GM23338 (cell line): ENCODE data around the gene HIVEP2.

Experiments used
- CTCF ChIP-seq, 2 experiments: fragments of 200-600 bp in 1 of 2; sonication (generic) in 1 of 2; conservative IDR thresholded peaks; 2 replicates each; pipeline versions ENCODE4 v1.5.1 to v1.6.1; 2016 to 2017; ENCODE audit warnings: antibody characterized with exemption in 2 of 2, low read depth in 2 of 2, mild to moderate bottlenecking in 2 of 2, moderate library complexity in 1 of 2
- NANOG ChIP-seq: IDR thresholded peaks from 2 replicates; pipeline ENCODE4 v1.6.1; 2016; ENCODE audit warnings: antibody characterized with exemption, borderline replicate concordance
- POLR2AphosphoS5 ChIP-seq: IDR thresholded peaks from 2 replicates; pipeline ENCODE4 v1.6.1; 2016; ENCODE audit warnings: antibody characterized with exemption, low read depth
- REST ChIP-seq: IDR thresholded peaks from one replicate; pipeline ENCODE4 v1.6.1; 2018; ENCODE audit warnings: antibody characterized with exemption; ENCODE audit not compliant: unreplicated experiment
- ZNF462 ChIP-seq: fragments of 250-450 bp; sonication (Bioruptor Pico); IDR thresholded peaks from 2 replicates; pipeline ENCODE4 v1.5.0; 2020; ENCODE audit warnings: mild to moderate bottlenecking, moderate library complexity

- TF ChIP-seq CTCF (conservative IDR thresholded peaks at IDR 0.05; ENCODE audit: low read depth in 2 of 2) (no peak), POLR2AphosphoS5 (no peak), NANOG (no peak), ZNF462 (CRISPR knock-in tag) (no peak), REST (no peak)
These were observed 9.1 kb downstream of the HIVEP2 start for GRCh38 chr6:142935553-142936517.
